ENCODE measurements around the gene CSMD2. TPM values are rescaled to one million over a fixed set of nuclear protein-coding genes. Genes with fewer than 3 reads are reported as not detected.

CSMD2 gene
- total RNA-seq, 1 donor from 2014 or later: 0.52 TPM

DNA sequence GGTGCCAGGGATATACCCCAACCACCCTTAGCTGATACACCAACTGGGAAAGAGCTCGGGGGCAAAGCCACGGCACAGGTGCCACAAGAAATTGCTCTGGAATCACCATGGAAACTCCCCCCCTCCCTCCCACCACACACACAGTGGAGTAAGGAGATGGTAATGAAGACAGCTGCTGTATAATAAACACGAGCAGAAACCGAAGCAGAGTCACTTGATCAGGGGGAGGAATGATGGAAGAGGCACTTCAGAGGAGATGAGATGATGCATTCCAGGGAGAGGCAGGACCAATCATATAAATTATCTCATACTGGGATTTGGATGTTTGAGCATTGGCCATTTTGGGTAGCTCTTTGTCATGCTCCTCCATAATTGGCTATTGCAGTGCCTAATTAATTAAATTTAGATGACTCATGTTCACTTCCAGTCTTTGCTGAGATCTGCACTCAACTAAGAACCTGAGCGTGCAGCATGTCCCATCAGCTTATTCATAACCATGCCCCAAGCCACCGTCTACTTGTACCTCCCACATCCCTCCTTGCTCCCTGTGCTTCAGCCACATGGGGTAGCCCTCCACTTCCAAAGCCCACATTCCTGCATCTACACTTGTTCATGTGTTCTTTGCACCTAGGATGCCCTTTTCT is 503.1 kb downstream of the CSMD2 start:
- no peak overlapping the region for H3K9ac ChIP-seq (ENCODE audit: low read depth in 1 of 3, low read length in 3 of 3)
- H3K4me1 ChIP-seq (ENCODE audit: control insufficient read depth in 3 of 3, insufficient read depth in 3 of 3, low read length in 3 of 3): no peaks in the 10 kb centered on the region
- no peak overlapping the region for H3K27ac ChIP-seq (ENCODE audit: low read depth, low read length)
- no peak overlapping the region for H3K4me3 ChIP-seq (ENCODE audit: low read length in 3 of 3)
- H3K9me3 ChIP-seq (ENCODE audit: control insufficient read depth in 3 of 3, low read length in 3 of 3): no peaks in the 10 kb centered on the region
- H3K36me3 ChIP-seq (ENCODE audit: control insufficient read depth in 3 of 3, insufficient read depth in 3 of 3, low read length in 3 of 3): no peaks in the 10 kb centered on the region
- H3K27me3 ChIP-seq (ENCODE audit: control insufficient read depth in 3 of 3, insufficient read depth in 3 of 3, low read length in 3 of 3): peaks cover 0 to 14% (median 4%) of the 10 kb centered on the region in 3 donors

DNA sequence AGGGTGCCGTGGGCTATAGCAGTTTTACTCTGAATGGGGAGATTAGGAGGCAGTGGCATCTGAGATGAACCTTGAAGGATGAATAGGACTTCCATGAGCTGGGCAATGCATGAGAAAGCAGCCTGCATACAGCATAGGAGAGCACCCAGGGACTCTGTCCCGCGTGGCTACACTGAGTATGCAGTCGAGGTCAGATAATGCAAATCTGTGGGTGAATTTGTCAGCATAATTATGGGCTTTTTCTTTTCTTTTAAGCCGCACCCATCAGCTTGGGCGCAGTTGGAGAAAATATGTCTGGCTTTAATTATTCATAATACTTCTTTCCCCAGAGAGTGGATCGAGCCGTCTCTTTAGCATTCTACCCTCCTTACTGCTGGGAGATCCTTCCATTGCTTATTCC is 504.1 kb downstream of the CSMD2 start:
- no peaks in the 10 kb centered on the region for H3K36me3 ChIP-seq (ENCODE audit: control insufficient read depth in 3 of 3, insufficient read depth in 3 of 3, low read length in 3 of 3)

DNA sequence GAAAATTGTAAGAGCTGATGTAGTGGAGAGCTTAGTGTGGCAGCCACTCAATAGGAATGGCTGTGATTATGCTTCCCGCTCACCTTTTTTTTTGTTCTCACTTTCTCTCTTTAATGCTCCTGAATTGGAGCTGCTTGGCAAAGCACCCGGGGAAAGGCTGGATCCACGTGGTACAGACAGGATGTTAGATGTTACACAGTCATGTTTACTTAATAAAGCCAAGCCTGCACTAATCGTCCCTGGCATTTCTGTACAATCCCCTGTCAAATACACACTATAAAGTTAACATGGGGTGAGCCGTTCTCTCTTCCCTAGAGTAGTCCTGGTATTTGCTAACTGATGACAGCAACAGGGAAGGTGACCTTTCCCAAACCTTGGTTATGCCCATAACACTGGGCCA is 504.8 kb downstream of the CSMD2 start:
- Histone ChIP-seq H3K4me3 (ENCODE audit: low read length in 3 of 3) (no peak overlapping the region), H3K27ac (ENCODE audit: low read depth, low read length) (no peak overlapping the region), H3K9ac (ENCODE audit: low read depth in 1 of 3, low read length in 3 of 3) (no peak overlapping the region), H3K4me1 (ENCODE audit: control insufficient read depth in 3 of 3, insufficient read depth in 3 of 3, low read length in 3 of 3) (no peaks in the 10 kb centered on the region), H3K9me3 (ENCODE audit: control insufficient read depth in 3 of 3, low read length in 3 of 3) (no peaks in the 10 kb centered on the region), H3K27me3 (ENCODE audit: control insufficient read depth in 3 of 3, insufficient read depth in 3 of 3, low read length in 3 of 3) (peaks cover 0 to 7% (median 0%) of the 10 kb centered on the region in 3 donors), H3K36me3 (ENCODE audit: control insufficient read depth in 3 of 3, insufficient read depth in 3 of 3, low read length in 3 of 3) (no peaks in the 10 kb centered on the region)

More for the DNA sequence above, 504.1 kb downstream of the CSMD2 start:
- Histone ChIP-seq H3K4me1 (ENCODE audit: control insufficient read depth in 3 of 3, insufficient read depth in 3 of 3, low read length in 3 of 3) (no peaks in the 10 kb centered on the region), H3K4me3 (ENCODE audit: low read length in 3 of 3) (no peak overlapping the region), H3K9ac (ENCODE audit: low read depth in 1 of 3, low read length in 3 of 3) (no peak overlapping the region), H3K27me3 (ENCODE audit: control insufficient read depth in 3 of 3, insufficient read depth in 3 of 3, low read length in 3 of 3) (peaks cover 0 to 10% (median 0%) of the 10 kb centered on the region in 3 donors), H3K27ac (ENCODE audit: low read depth, low read length) (no peak overlapping the region), H3K9me3 (ENCODE audit: control insufficient read depth in 3 of 3, low read length in 3 of 3) (no peaks in the 10 kb centered on the region)

DNA sequence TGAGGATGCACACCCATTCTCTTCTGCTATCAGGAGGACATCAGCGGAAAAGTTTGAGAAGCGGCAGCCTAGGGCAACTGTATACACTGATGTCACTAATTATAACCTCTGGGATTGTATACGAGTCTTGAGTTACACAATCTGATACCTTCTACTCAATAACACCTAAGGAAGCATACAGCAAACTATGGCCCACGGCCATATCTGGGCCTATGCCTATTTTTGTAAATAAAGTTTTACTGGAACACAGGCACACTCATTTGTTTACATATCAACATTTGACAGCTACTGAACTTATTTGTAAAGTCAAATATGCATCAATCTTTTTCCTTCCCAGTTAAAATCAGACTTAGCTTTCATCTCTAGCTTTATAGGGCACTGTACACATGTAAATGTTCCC is 505.4 kb downstream of the CSMD2 start:
- peaks cover 0 to 7% (median 4%) of the 10 kb centered on the region in 3 donors for H3K27me3 ChIP-seq (ENCODE audit: control insufficient read depth in 3 of 3, insufficient read depth in 3 of 3, low read length in 3 of 3)
- H3K9me3 ChIP-seq (ENCODE audit: control insufficient read depth in 3 of 3, low read length in 3 of 3): no peaks in the 10 kb centered on the region
- H3K36me3 ChIP-seq (ENCODE audit: control insufficient read depth in 3 of 3, insufficient read depth in 3 of 3, low read length in 3 of 3): no peaks in the 10 kb centered on the region
- no peak overlapping the region for H3K9ac ChIP-seq (ENCODE audit: low read depth in 1 of 3, low read length in 3 of 3)
- H3K27ac ChIP-seq (ENCODE audit: low read depth, low read length): no peak overlapping the region
- no peak overlapping the region for H3K4me3 ChIP-seq (ENCODE audit: low read length in 3 of 3)
- H3K4me1 ChIP-seq (ENCODE audit: control insufficient read depth in 3 of 3, insufficient read depth in 3 of 3, low read length in 3 of 3): no peaks in the 10 kb centered on the region

DNA sequence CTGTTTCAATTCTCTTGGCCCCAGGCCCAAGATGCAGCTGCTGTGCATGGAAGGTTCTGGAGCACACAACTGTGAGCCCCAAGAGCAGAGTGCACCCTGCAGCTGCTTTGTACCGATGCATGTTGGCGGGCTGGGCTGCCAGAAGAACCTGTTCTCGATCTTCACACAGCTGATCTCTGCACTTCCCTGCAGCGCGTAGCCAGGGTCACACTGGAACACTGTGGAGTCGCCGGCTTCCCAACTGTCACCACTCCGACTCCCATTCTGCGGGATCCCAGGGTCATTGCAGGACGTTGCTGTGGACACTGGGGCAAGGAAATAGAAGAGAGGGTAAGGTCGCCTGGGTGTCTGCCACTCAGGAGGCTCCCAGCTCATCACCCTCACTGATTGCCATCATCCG is 507.2 kb downstream of the CSMD2 start:
- no peaks in the 10 kb centered on the region for H3K36me3 ChIP-seq (ENCODE audit: control insufficient read depth in 3 of 3, insufficient read depth in 3 of 3, low read length in 3 of 3)
- peaks cover 2 to 10% (median 5%) of the 10 kb centered on the region in 3 donors for H3K4me1 ChIP-seq (ENCODE audit: control insufficient read depth in 3 of 3, insufficient read depth in 3 of 3, low read length in 3 of 3)
- H3K27me3 ChIP-seq (ENCODE audit: control insufficient read depth in 3 of 3, insufficient read depth in 3 of 3, low read length in 3 of 3): peaks cover 0 to 7% (median 4%) of the 10 kb centered on the region in 3 donors
- H3K9ac ChIP-seq (ENCODE audit: low read depth in 1 of 3, low read length in 3 of 3): no peak overlapping the region
- no peak overlapping the region for H3K27ac ChIP-seq (ENCODE audit: low read depth, low read length)
- no peaks in the 10 kb centered on the region for H3K9me3 ChIP-seq (ENCODE audit: control insufficient read depth in 3 of 3, low read length in 3 of 3)
- no peak overlapping the region for H3K4me3 ChIP-seq (ENCODE audit: low read length in 3 of 3)

DNA sequence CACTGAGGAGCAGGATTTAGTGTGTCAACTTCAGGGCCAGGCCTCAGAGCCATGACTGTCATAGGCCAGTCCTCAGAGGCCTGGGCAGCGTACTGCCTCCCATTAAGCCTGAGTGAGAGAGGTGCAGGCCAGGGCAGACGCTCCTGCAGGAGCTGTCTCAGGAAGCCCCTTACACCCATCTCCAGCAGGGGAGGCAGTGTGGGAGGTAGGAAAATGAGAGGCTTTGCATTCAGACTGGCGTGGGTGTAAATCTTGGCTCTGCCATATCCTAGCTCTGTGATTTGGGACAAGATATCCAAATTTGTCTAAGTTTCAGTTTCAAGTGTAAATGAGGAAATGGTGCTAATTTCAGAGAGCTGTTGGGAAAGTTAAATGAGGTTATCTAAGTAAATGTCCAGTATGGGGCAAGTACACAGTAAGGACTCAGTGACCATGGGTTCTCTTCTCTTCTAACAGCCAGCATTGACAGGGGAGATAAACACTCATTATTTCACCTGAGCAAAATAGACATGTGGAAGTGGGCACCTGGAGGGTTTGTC is 508.5 kb downstream of the CSMD2 start:
- no peaks in the 10 kb centered on the region for H3K9me3 ChIP-seq (ENCODE audit: control insufficient read depth in 3 of 3, low read length in 3 of 3)
- H3K4me3 ChIP-seq (ENCODE audit: low read length in 3 of 3): no peak overlapping the region
- no peak overlapping the region for H3K9ac ChIP-seq (ENCODE audit: low read depth in 1 of 3, low read length in 3 of 3)
- H3K36me3 ChIP-seq (ENCODE audit: control insufficient read depth in 3 of 3, insufficient read depth in 3 of 3, low read length in 3 of 3): no peaks in the 10 kb centered on the region
- H3K27ac ChIP-seq (ENCODE audit: low read depth, low read length): no peak overlapping the region
- H3K27me3 ChIP-seq (ENCODE audit: control insufficient read depth in 3 of 3, insufficient read depth in 3 of 3, low read length in 3 of 3): peaks cover 0 to 7% (median 4%) of the 10 kb centered on the region in 3 donors
- peaks cover 2 to 10% (median 5%) of the 10 kb centered on the region in 3 donors for H3K4me1 ChIP-seq (ENCODE audit: control insufficient read depth in 3 of 3, insufficient read depth in 3 of 3, low read length in 3 of 3)

DNA sequence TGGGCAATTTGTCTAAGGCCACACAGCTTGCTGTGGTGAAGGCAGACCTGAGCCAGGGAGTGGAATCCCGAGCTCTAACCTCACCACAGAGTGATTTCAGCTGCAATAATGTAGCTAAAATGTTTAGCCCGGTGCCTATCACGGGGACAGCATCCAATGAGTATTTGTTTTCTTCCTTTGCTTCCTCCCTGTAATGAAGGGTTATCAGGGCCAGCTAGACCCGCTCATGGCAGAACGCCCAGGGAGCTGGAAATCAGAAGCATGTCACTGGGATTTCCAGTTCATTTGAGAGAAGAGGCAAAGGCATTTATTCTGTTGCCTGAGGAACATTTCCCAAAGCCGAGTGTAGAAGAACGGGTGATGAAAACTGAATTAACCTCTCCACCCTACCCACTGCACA is 509.5 kb downstream of the CSMD2 start:
- Histone ChIP-seq H3K4me1 (ENCODE audit: control insufficient read depth in 3 of 3, insufficient read depth in 3 of 3, low read length in 3 of 3) (peaks cover 2 to 10% (median 5%) of the 10 kb centered on the region in 3 donors), H3K9ac (ENCODE audit: low read depth in 1 of 3, low read length in 3 of 3) (no peak overlapping the region), H3K27ac (ENCODE audit: low read depth, low read length) (no peak overlapping the region)

DNA sequence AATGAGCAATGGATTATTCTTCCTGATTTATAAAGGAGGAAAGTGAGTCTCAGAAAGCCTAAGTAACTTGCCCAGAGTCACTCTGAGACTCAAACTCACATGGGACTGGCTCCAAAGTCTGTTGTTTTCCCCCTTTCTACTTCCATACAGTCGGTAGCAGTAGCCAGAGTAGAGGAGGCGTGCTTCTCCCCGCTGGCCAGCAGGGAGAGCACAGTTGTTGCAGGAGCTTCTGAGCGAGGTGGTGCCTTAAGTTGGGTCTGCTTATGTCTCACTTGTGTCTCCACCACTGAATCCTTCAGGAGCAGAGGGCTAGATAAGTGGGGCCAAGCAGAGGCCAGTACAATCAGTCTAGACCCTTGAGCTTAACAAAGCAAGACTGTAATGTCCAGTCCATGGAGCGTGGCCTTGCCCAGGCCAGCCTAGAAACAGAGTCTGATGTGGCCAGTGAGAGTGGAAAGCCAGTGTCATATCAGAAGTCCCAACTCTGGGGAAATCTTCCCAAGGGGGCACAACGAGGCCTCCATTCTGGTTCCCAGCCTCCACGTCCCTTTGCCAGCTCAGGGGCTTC is 510.7 kb downstream of the CSMD2 start:
- Histone ChIP-seq H3K4me3 (ENCODE audit: low read length in 3 of 3) (no peak overlapping the region), H3K27ac (ENCODE audit: low read depth, low read length) (no peak overlapping the region), H3K4me1 (ENCODE audit: control insufficient read depth in 3 of 3, insufficient read depth in 3 of 3, low read length in 3 of 3) (peaks cover 2 to 10% (median 5%) of the 10 kb centered on the region in 3 donors), H3K9ac (ENCODE audit: low read depth in 1 of 3, low read length in 3 of 3) (no peak overlapping the region), H3K36me3 (ENCODE audit: control insufficient read depth in 3 of 3, insufficient read depth in 3 of 3, low read length in 3 of 3) (no peaks in the 10 kb centered on the region), H3K27me3 (ENCODE audit: control insufficient read depth in 3 of 3, insufficient read depth in 3 of 3, low read length in 3 of 3) (peaks cover 0 to 7% (median 4%) of the 10 kb centered on the region in 3 donors), H3K9me3 (ENCODE audit: control insufficient read depth in 3 of 3, low read length in 3 of 3) (peaks cover 0 to 2% (median 0%) of the 10 kb centered on the region in 3 donors)

More for the DNA sequence above, 509.5 kb downstream of the CSMD2 start:
- no peak overlapping the region for H3K4me3 ChIP-seq (ENCODE audit: low read length in 3 of 3)
- no peaks in the 10 kb centered on the region for H3K36me3 ChIP-seq (ENCODE audit: control insufficient read depth in 3 of 3, insufficient read depth in 3 of 3, low read length in 3 of 3)
- H3K9me3 ChIP-seq (ENCODE audit: control insufficient read depth in 3 of 3, low read length in 3 of 3): no peaks in the 10 kb centered on the region
- H3K27me3 ChIP-seq (ENCODE audit: control insufficient read depth in 3 of 3, insufficient read depth in 3 of 3, low read length in 3 of 3): peaks cover 0 to 7% (median 4%) of the 10 kb centered on the region in 3 donors

DNA sequence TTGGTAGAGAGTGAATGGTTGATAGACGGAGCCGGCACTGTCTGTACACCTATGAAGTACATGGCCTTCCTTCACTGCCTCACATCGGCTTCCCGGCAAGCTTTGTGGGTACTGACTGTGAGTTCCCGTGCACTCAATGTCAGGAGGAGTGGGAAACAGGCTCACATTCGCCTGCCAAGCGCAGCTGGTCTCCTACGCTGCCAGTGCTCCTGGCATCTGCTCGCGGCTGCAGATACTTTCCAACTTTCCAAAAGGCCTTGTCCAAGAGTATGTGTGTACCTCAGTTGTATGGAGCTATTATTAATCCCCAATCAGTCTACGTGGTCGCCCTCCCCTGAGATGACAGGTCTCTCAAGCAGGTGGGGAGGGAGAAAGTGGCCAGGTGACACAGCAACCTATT is 511.8 kb downstream of the CSMD2 start:
- Histone ChIP-seq H3K27ac (ENCODE audit: low read depth, low read length) (no peak overlapping the region), H3K27me3 (ENCODE audit: control insufficient read depth in 3 of 3, insufficient read depth in 3 of 3, low read length in 3 of 3) (peaks cover 0 to 7% (median 2%) of the 10 kb centered on the region in 3 donors), H3K4me1 (ENCODE audit: control insufficient read depth in 3 of 3, insufficient read depth in 3 of 3, low read length in 3 of 3) (peaks cover 2 to 10% (median 5%) of the 10 kb centered on the region in 3 donors), H3K9me3 (ENCODE audit: control insufficient read depth in 3 of 3, low read length in 3 of 3) (peaks cover 0 to 2% (median 0%) of the 10 kb centered on the region in 3 donors), H3K4me3 (ENCODE audit: low read length in 3 of 3) (peak overlapping the region in 1 of 3 donors; percentile 1), H3K9ac (ENCODE audit: low read depth in 1 of 3, low read length in 3 of 3) (no peak overlapping the region), H3K36me3 (ENCODE audit: control insufficient read depth in 3 of 3, insufficient read depth in 3 of 3, low read length in 3 of 3) (no peaks in the 10 kb centered on the region)

DNA sequence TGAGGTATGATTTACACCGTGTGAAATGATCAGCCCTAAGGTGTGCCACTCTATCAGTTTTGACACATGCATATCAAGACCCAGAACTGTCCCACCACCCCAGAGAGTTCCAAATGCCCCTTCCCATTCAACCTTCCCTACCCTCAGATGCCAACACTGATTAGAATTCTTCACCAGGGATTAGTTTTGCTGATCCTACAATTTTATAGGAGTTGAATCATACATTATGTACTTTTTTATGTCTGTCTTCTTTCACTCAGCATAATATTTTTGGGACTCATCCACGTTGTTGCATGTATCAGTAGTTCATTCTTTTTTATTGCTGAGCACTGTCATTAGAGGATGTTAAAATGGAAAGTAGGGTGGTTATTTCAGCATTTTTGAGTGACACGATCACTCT is 514.3 kb downstream of the CSMD2 start:
- Histone ChIP-seq H3K9me3 (ENCODE audit: control insufficient read depth in 3 of 3, low read length in 3 of 3) (peaks cover 0 to 2% (median 0%) of the 10 kb centered on the region in 3 donors), H3K36me3 (ENCODE audit: control insufficient read depth in 3 of 3, insufficient read depth in 3 of 3, low read length in 3 of 3) (no peaks in the 10 kb centered on the region)

More for the DNA sequence above, 514.3 kb downstream of the CSMD2 start:
- Histone ChIP-seq H3K27me3 (ENCODE audit: control insufficient read depth in 3 of 3, insufficient read depth in 3 of 3, low read length in 3 of 3) (peaks cover 0 to 7% (median 3%) of the 10 kb centered on the region in 3 donors), H3K27ac (ENCODE audit: low read depth, low read length) (no peak overlapping the region), H3K4me1 (ENCODE audit: control insufficient read depth in 3 of 3, insufficient read depth in 3 of 3, low read length in 3 of 3) (peaks cover 2 to 10% (median 5%) of the 10 kb centered on the region in 3 donors), H3K9ac (ENCODE audit: low read depth in 1 of 3, low read length in 3 of 3) (no peak overlapping the region), H3K4me3 (ENCODE audit: low read length in 3 of 3) (no peak overlapping the region)

Measured in skeletal muscle tissue (tissue), 4 donors.